Measurements from ENCODE around the gene MAGI3. TPM values are rescaled to one million over a fixed set of nuclear protein-coding genes. Genes with fewer than 3 reads are reported as not detected.

MAGI3 gene
- total and polyA plus RNA-seq, 2 of the 13 experiments (the other 11 are each of a cell fraction or from before 2014, with no cell fraction given): 4.0 to 11.8 TPM

GRCh38 chr1:113508364-113509164 lies 118.2 kb downstream of the MAGI3 start (continued):
- TF ChIP-seq GATA4 (IDR thresholded peaks at IDR 0.05; ENCODE audit: borderline replicate concordance, low read depth) (no peak), MED13 (CRISPR knock-in tag; IDR thresholded peaks at IDR 0.05) (no peak), FOXA3 (CRISPR knock-in tag; IDR thresholded peaks at IDR 0.05) (peak; percentile 88), LCORL (IDR thresholded peaks at IDR 0.05) (no peak), LCORL (CRISPR knock-in tag; IDR thresholded peaks at IDR 0.05) (no peak), NR1H2 (CRISPR knock-in tag; IDR thresholded peaks at IDR 0.05; ENCODE audit: borderline replicate concordance, low read depth) (no peak), ZNF207 (IDR thresholded peaks at IDR 0.05; ENCODE audit: borderline replicate concordance) (no peak), SKI (IDR thresholded peaks at IDR 0.05; ENCODE audit: partially characterized antibody) (peak; percentile 35), TOPORS (CRISPR knock-in tag; IDR thresholded peaks at IDR 0.05) (no peak), PLRG1 (conservative IDR thresholded peaks at IDR 0.05) (no peak), ZNF784 (CRISPR knock-in tag; IDR thresholded peaks at IDR 0.05; ENCODE audit: borderline replicate concordance) (no peak), HBP1 (CRISPR knock-in tag; IDR thresholded peaks at IDR 0.05; ENCODE audit: low read depth) (no peak), ZC3H13 (CRISPR knock-in tag; IDR thresholded peaks at IDR 0.05) (no peak), DMTF1 (CRISPR knock-in tag; IDR thresholded peaks at IDR 0.05) (no peak), POGK (CRISPR knock-in tag; conservative IDR thresholded peaks at IDR 0.05) (no peak), ZNF550 (CRISPR knock-in tag; IDR thresholded peaks at IDR 0.05; ENCODE audit: borderline replicate concordance) (no peak), MXD3 (CRISPR knock-in tag; IDR thresholded peaks at IDR 0.05) (no peak), CSRNP2 (CRISPR knock-in tag; conservative IDR thresholded peaks at IDR 0.05; ENCODE audit: low read depth) (no peak), ZNF564 (CRISPR knock-in tag; IDR thresholded peaks at IDR 0.05) (0 out of 2 replicates have a peak, but pooled peaks have one; percentile 39)
